CD14-positive monocyte (primary cell): ENCODE results near the gene CEL. TPM values are rescaled to one million over a fixed set of nuclear protein-coding genes. Genes with fewer than 3 reads are reported as not detected.

Source experiments
- DNase-seq, 3 donors: peaks; one replicate each; pipeline ENCODE4 v3.0.0-alpha.2; 2011 to 2022
- H2AFZ ChIP-seq: 2 replicates; pipeline ENCODE4 v1.6.0; 2012; ENCODE audit warnings: mild to moderate bottlenecking, low read depth, low read length, inconsistent platforms; ENCODE audit not compliant: insufficient read depth, poor library complexity, severe bottlenecking
- H3K27ac ChIP-seq, 2 donors: 1 replicate in 1 of 2; 2 replicates in 1 of 2; pipeline ENCODE4 v1.5.1; 2012 to 2013; ENCODE audit warnings: low read length in 2 of 2, control low read depth in 1 of 2, inconsistent platforms in 1 of 2, low read depth in 1 of 2, mild to moderate bottlenecking in 1 of 2
- H3K27me3 ChIP-seq, 2 donors: one replicate each; pipeline versions ENCODE4 v1.6.0 to v1.6.1; 2011 to 2013; ENCODE audit warnings: low read length in 2 of 2; ENCODE audit not compliant: control insufficient read depth in 2 of 2, insufficient read depth in 2 of 2
- H3K36me3 ChIP-seq, 2 donors: replicated peaks in 1 of 2; 1 replicate in 1 of 2; 2 replicates in 1 of 2; pipeline versions ENCODE4 v1.5.1 to v1.6.1; 2012 to 2013; ENCODE audit warnings: low read length in 2 of 2, control low read depth in 1 of 2, inconsistent platforms in 1 of 2, mild to moderate bottlenecking in 1 of 2; ENCODE audit not compliant: insufficient read depth in 2 of 2, control insufficient read depth in 1 of 2
- H3K4me1 ChIP-seq, 2 donors: 1 replicate in 1 of 2; 2 replicates in 1 of 2; pipeline versions ENCODE4 v1.5.1 to v1.6.1; 2012 to 2013; ENCODE audit warnings: low read length in 2 of 2, control low read depth in 1 of 2, inconsistent platforms in 1 of 2, mild to moderate bottlenecking in 1 of 2, moderate library complexity in 1 of 2; ENCODE audit not compliant: insufficient read depth in 2 of 2, control insufficient read depth in 1 of 2
- H3K4me2 ChIP-seq: replicated peaks from 2 replicates; pipeline ENCODE3; 2012; ENCODE audit warnings: low read length, moderate library complexity, mild to moderate bottlenecking; ENCODE audit not compliant: poor library complexity, severe bottlenecking; ENCODE audit errors: extremely low read depth
- H3K4me3 ChIP-seq, 3 experiments: fragments of 200-600 bp in 1 of 3; sonication (generic) in 1 of 3; replicated peaks in 1 of 3; 1 replicate in 2 of 3; 2 replicates in 1 of 3; pipeline ENCODE4 v1.5.1; 2011 to 2013; ENCODE audit warnings: low read length in 3 of 3, mild to moderate bottlenecking in 3 of 3, control low read depth in 2 of 3, low read depth in 2 of 3, inconsistent platforms in 1 of 3, moderate library complexity in 1 of 3
- H3K79me2 ChIP-seq: 2 replicates; pipeline ENCODE4 v1.6.0; 2012; ENCODE audit warnings: mild to moderate bottlenecking, control low read depth, inconsistent platforms, low read length, moderate library complexity; ENCODE audit not compliant: insufficient read depth
- H3K9ac ChIP-seq: 2 replicates; pipeline ENCODE4 v1.6.0; 2017; ENCODE audit warnings: low read length, mild to moderate bottlenecking; ENCODE audit not compliant: insufficient read depth, poor library complexity, severe bottlenecking
- H3K9me3 ChIP-seq, 2 donors: replicated peaks in 1 of 2; 1 replicate in 1 of 2; 2 replicates in 1 of 2; pipeline versions ENCODE4 v1.5.1 to v1.6.1; 2012 to 2013; ENCODE audit warnings: low read length in 2 of 2, control low read depth in 1 of 2; ENCODE audit not compliant: control insufficient read depth in 1 of 2, insufficient read depth in 1 of 2
- H4K20me1 ChIP-seq: 2 replicates; pipeline ENCODE4 v1.6.0; 2012; ENCODE audit warnings: mild to moderate bottlenecking, low read length, control low read depth, moderate library complexity; ENCODE audit not compliant: insufficient read depth
- H3K27ac Mint-ChIP-seq, 7 donors: one replicate each; pipeline ENCODE4 v1.8.0; 2020; ENCODE audit warnings: mild to moderate bottlenecking in 7 of 7, mixed read lengths in 7 of 7, moderate library complexity in 6 of 7, inconsistent platforms in 2 of 7
- H3K27me3 Mint-ChIP-seq, 3 donors: one replicate each; pipeline ENCODE4 v1.8.0; 2021 to 2022; ENCODE audit warnings: low read depth in 3 of 3, mild to moderate bottlenecking in 3 of 3, mixed read lengths in 3 of 3, moderate library complexity in 3 of 3, inconsistent platforms in 1 of 3
- H3K36me3 Mint-ChIP-seq, 2 donors: one replicate each; pipeline ENCODE4 v1.8.0; 2020; ENCODE audit warnings: mixed read lengths in 2 of 2, inconsistent platforms in 1 of 2, mild to moderate bottlenecking in 1 of 2
- H3K4me1 Mint-ChIP-seq: one replicate; pipeline ENCODE4 v1.8.0; 2020; ENCODE audit warnings: mild to moderate bottlenecking, mixed read lengths
- H3K4me3 Mint-ChIP-seq, 2 donors: one replicate each; pipeline ENCODE4 v1.8.0; 2020; ENCODE audit warnings: mild to moderate bottlenecking in 2 of 2, mixed read lengths in 2 of 2, moderate library complexity in 1 of 2
- H3K9me3 Mint-ChIP-seq, 7 donors: one replicate each; pipeline ENCODE4 v1.8.0; 2020 to 2022; ENCODE audit warnings: mixed read lengths in 7 of 7, mild to moderate bottlenecking in 6 of 7, moderate library complexity in 6 of 7, inconsistent platforms in 2 of 7
- WGBS: methylation state at CpG from one replicate; pipeline ENCODE4 v1.1.5; 2013; ENCODE audit warnings: missing lambda C conversion rate; ENCODE audit not compliant: insufficient coverage; 5-methylcytosine and 5-hydroxymethylcytosine counted together
- intact Hi-C, 2 donors: fragments of 100-400 bp; cut with micrococcal nuclease; formaldehyde crosslinking; loops; one replicate each; pipeline versions ENCODE4 v1.15.0 to v1.15.1; 2023
- polyA plus RNA-seq, 3 donors: library from polyadenylated mRNA; depleted of rRNA in 1 of 3; unstranded in 2 of 3; stranded (reverse) in 1 of 3; fragments of 300-500 nt in 2 of 3; fragments of >200 nt in 1 of 3; fragmentation: Illumina TruSeq in 2 of 3; gene quantifications; 1 replicate in 2 of 3; 2 replicates in 1 of 3; pipeline ENCODE4 v1.2.3, GENCODE V29; 2012 to 2021
- TF ChIP-seq, protein P1 (sequence below): fragments of 200-600 bp; IDR thresholded peaks from one replicate; pipeline ENCODE4 v1.8.0; 2022; ENCODE audit warnings: antibody characterized with exemption, mild to moderate bottlenecking

Gene CEL
- polyA plus RNA-seq, 3 donors, result 0.24 TPM; not detected in 2

DNA sequence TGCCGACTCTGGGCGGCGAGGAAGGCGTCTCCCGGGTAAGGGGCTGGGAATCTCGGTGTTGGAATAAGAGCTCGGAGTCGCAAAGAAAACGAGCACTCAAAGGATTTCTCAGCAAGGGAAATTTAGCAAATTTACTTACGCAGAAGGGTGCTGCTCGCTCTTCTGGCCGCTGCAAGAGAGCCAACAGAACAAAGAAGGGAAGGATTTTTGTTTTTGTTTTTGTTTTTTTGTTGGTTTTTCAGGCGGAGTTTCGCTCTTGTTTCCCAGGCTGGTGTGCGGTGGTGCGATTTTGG is 30.7 kb upstream of the CEL start:
- Histone ChIP-seq H3K27ac (peak overlapping the region; percentile 43 to 97), H3K9ac (peak overlapping the region; percentile 99), H4K20me1 (peaks cover 30% of the 10 kb centered on the region), H3K4me1 (peaks cover 27 to 39% of the 10 kb centered on the region in 2 donors), H3K36me3 (peaks cover 0 to 11% of the 10 kb centered on the region in 2 donors), H3K79me2 (peaks cover 66% of the 10 kb centered on the region), H3K9me3 (no peaks in the 10 kb centered on the region), H3K4me2 (peak overlapping the region; percentile 95), H3K4me3 (peak overlapping the region; percentile 73 to 98 (median 82)), H3K27me3 (no peaks in the 10 kb centered on the region), H2AFZ (peak overlapping the region; percentile 96)
- TF ChIP-seq, protein P1, sequence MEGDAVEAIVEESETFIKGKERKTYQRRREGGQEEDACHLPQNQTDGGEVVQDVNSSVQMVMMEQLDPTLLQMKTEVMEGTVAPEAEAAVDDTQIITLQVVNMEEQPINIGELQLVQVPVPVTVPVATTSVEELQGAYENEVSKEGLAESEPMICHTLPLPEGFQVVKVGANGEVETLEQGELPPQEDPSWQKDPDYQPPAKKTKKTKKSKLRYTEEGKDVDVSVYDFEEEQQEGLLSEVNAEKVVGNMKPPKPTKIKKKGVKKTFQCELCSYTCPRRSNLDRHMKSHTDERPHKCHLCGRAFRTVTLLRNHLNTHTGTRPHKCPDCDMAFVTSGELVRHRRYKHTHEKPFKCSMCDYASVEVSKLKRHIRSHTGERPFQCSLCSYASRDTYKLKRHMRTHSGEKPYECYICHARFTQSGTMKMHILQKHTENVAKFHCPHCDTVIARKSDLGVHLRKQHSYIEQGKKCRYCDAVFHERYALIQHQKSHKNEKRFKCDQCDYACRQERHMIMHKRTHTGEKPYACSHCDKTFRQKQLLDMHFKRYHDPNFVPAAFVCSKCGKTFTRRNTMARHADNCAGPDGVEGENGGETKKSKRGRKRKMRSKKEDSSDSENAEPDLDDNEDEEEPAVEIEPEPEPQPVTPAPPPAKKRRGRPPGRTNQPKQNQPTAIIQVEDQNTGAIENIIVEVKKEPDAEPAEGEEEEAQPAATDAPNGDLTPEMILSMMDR, result no peak
- intact Hi-C loops, result loop anchor here (5.0 to 10.0 kb wide), 4 partner anchors 66 to 344 kb away; partner anchors contain the start of genes STKLD1 (in 1 of the 2) and SURF4 (in 1 of the 2)
- Mint-ChIP-seq H3K27me3 (peaks cover 0 to 5% (median 3%) of the 10 kb centered on the region in 3 donors), H3K27ac (peak overlapping the region; percentile 93 to 99 (median 97)), H3K4me1 (peaks cover 44% of the 10 kb centered on the region), H3K4me3 (peak overlapping the region; percentile 98 to 99), H3K36me3 (peaks cover 1 to 14% of the 10 kb centered on the region in 2 donors), H3K9me3 (peaks cover 0 to 6% (median 0%) of the 10 kb centered on the region in 7 donors)
- DNase-seq, result no peak
- WGBS, result under 1% methylated on average over 16 of the region's 16 CpGs

DNA sequence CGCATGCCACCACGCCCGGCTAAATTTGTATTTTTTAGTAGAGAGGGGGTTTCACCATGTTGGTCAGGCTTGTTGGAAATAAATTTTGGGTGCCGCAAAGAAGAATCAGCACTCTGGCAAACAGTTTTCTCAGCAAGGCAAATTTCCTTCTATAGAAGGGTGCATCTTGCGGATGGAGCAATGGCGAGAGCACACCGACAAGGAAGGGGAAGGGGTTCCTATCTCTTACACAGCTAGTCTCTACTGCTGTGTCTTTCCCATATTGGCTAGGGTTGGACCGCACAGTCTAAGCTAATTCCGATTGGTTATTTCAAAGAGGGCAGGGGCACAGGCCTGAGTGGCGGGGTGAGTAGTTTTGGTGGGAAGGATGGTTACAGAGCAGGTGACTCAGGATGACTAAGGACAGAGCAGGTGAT is 30.3 kb upstream of the CEL start:
- peaks cover 0 to 15% of the 10 kb centered on the region in 2 donors for H3K36me3 ChIP-seq
- H3K27me3 Mint-ChIP-seq, result peaks cover 0 to 5% (median 3%) of the 10 kb centered on the region in 3 donors
- H3K4me1 Mint-ChIP-seq, result peaks cover 44% of the 10 kb centered on the region
- H3K9ac ChIP-seq, result peak overlapping the region; percentile 99
- peaks cover 70% of the 10 kb centered on the region for H3K79me2 ChIP-seq
- TF ChIP-seq, protein P1, result no peak
- H3K9me3 ChIP-seq, result no peaks in the 10 kb centered on the region
- peak overlapping the region in 6 of 7 donors; percentile 93 to 99 (median 97) for H3K27ac Mint-ChIP-seq
- peaks cover 3 to 19% of the 10 kb centered on the region in 2 donors for H3K36me3 Mint-ChIP-seq
- H3K4me2 ChIP-seq, result peak overlapping the region; percentile 95
- H3K27ac ChIP-seq, result peak overlapping the region in 1 of 2 donors; percentile 97
- WGBS, result 97% methylated on average over 3 of the region's 10 CpGs
- peak overlapping the region; percentile 73 to 98 (median 82) for H3K4me3 ChIP-seq
- H3K4me1 ChIP-seq, result peaks cover 27 to 39% of the 10 kb centered on the region in 2 donors
- no peaks in the 10 kb centered on the region for H3K27me3 ChIP-seq
- H4K20me1 ChIP-seq, result peaks cover 34% of the 10 kb centered on the region
- peak overlapping the region; percentile 96 for H2AFZ ChIP-seq
- peak overlapping the region; percentile 98 to 99 for H3K4me3 Mint-ChIP-seq
- intact Hi-C loops, result loop anchor here (5.0 to 10.0 kb wide), 4 partner anchors 66 to 343 kb away; partner anchors contain the start of genes STKLD1 (in 1 of the 2) and SURF4 (in 1 of the 2)
- peaks cover 0 to 6% (median 0%) of the 10 kb centered on the region in 7 donors for H3K9me3 Mint-ChIP-seq
- DNase-seq, result no peak
